Activated naive CD8-positive, alpha-beta T cell treated with anti-CD3 and anti-CD28 coated beads for 36 hours (primary cell): Measurements from ENCODE around the gene PDE6G. TPM values are rescaled to one million over a fixed set of nuclear protein-coding genes. Genes with fewer than 3 reads are reported as not detected.
A peak's percentile ranks its signal among the peaks of the same experiment; 100 is the strongest.

ENCODE experiments used
- DNase-seq: peaks from one replicate; pipeline ENCODE4 v3.0.0; 2021
- H3K27ac Mint-ChIP-seq: one replicate; pipeline ENCODE4 v1.8.0; 2022; ENCODE audit warnings: mild to moderate bottlenecking, moderate library complexity, mixed read lengths
- H3K27me3 Mint-ChIP-seq: one replicate; pipeline ENCODE4 v1.8.0; 2022; ENCODE audit warnings: mild to moderate bottlenecking, mixed read lengths
- H3K36me3 Mint-ChIP-seq: one replicate; pipeline ENCODE4 v1.8.0; 2021; ENCODE audit warnings: mild to moderate bottlenecking, mixed read lengths
- H3K4me1 Mint-ChIP-seq: one replicate; pipeline ENCODE4 v1.8.0; 2021; ENCODE audit warnings: mixed read lengths
- H3K4me3 Mint-ChIP-seq: one replicate; pipeline ENCODE4 v1.8.0; 2022; ENCODE audit warnings: mild to moderate bottlenecking, moderate library complexity, mixed read lengths
- H3K9me3 Mint-ChIP-seq: one replicate; pipeline ENCODE4 v1.8.0; 2022; ENCODE audit warnings: mixed read lengths
- total RNA-seq, 2 experiments: library from RNA; stranded (reverse); gene quantifications; one replicate each; pipeline ENCODE4 v1.2.3, GENCODE V29; 2021

The PDE6G gene
- total RNA-seq, 2 experiments from 2014 or later, result 8.6 to 9.1 TPM

DNA sequence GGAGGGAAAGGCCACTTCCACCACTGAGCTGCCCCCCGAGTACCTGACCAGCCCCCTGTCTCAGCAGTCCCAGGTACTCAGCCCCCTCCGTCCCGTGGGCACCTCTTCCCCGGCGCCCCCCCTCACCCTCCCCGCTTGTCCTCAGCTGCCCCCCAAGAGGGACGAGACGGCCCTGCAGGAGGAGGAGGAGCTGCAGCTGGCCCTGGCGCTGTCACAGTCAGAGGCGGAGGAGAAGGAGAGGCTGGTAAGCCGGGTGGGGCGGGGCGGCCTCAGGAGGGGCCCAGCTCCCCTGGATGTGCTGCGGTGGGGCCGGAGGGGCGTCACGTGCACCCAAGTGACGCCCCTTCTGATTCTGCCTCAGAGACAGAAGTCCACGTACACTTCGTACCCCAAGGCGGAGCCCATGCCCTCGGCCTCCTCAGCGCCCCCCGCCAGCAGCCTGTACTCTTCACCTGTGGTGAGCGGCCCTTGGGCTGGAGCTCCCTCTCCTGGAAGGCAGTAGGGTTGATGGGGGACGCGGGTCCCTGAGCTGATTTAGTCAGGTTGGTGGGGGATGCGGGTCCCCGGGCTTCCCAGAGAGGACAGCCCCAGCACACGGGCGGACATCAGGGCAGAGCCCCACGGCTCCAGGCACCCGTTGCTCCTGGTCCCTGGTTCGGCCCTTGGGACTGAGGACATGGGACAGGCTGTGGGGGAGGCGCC is 37.3 kb upstream of the PDE6G start:
- Mint-ChIP-seq H3K4me3 (no peak overlapping the region), H3K9me3 (no peaks in the 10 kb centered on the region), H3K4me1 (no peaks in the 10 kb centered on the region), H3K27me3 (no peaks in the 10 kb centered on the region), H3K36me3 (peaks cover 16% of the 10 kb centered on the region), H3K27ac (no peak overlapping the region)
- no peak for DNase-seq

DNA sequence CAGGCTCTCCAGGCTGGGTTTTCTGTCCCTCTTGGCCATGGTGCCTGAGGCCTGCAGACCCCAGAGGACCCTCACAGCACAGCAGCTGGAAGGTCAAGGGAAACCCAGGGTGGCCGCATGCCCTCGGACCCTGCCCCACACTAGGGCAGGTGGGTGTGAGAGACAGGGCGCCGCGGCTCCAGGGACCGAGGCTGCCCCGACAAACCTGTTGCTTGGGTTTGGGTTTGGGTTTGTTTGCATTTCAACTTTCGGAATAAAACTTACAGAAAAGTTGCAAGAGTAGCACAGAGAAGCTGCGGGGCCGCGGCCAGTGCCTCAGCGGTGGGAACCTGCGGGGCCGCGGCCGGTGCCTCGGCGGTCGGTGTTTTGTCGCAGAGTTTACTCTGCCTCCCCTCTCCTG is 35.3 kb upstream of the PDE6G start:
- Mint-ChIP-seq H3K9me3 (no peaks in the 10 kb centered on the region), H3K36me3 (peaks cover 15% of the 10 kb centered on the region), H3K4me3 (no peak overlapping the region), H3K27me3 (no peaks in the 10 kb centered on the region), H3K4me1 (no peaks in the 10 kb centered on the region), H3K27ac (no peak overlapping the region)
- no peak for DNase-seq

DNA sequence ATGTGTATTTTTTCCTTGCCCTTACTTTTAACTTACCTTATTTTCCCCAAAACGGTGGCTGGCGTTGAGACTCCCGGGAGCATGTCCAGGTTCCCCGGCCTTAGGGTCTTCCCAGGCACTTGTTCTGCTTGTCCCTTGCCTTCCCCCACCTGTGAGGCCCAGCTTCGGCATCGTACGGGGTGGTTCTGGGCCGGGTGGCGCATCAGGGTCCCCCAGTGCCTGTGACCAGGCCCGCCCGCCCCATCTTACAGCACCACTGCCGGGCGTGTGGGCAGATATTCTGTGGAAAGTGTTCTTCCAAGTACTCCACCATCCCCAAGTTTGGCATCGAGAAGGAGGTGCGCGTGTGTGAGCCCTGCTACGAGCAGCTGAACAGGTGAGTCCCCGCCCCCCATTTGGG is 34.9 kb upstream of the PDE6G start:
- peaks cover 2% of the 10 kb centered on the region for H3K4me1 Mint-ChIP-seq
- no peaks in the 10 kb centered on the region for H3K27me3 Mint-ChIP-seq
- no peak for DNase-seq
- peaks cover 18% of the 10 kb centered on the region for H3K36me3 Mint-ChIP-seq
- no peak overlapping the region for H3K27ac Mint-ChIP-seq
- H3K9me3 Mint-ChIP-seq, result no peaks in the 10 kb centered on the region
- no peak overlapping the region for H3K4me3 Mint-ChIP-seq

DNA sequence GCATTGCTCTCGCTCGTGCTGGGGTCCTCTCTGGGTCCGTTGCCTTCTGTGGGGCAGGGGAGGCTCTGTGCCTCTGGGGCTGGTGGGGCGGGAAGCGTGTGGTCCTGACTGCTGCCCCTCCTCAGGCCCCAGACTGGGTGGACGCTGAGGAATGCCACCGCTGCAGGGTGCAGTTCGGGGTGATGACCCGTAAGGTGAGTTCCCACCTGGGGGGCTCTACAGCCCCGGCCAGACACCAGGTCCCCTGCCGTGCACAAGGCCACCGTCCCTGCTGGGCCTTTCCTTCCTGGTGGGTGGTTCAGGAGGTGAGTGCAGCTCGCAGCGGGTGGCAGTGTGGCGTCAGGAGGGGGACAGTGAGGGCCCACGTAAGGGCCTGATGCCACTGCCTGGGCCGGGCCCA is 34.2 kb upstream of the PDE6G start:
- no peak overlapping the region for H3K27ac Mint-ChIP-seq
- no peak for DNase-seq
- H3K36me3 Mint-ChIP-seq, result peaks cover 19% of the 10 kb centered on the region
- no peaks in the 10 kb centered on the region for H3K9me3 Mint-ChIP-seq
- H3K4me3 Mint-ChIP-seq, result no peak overlapping the region
- H3K4me1 Mint-ChIP-seq, result peaks cover 6% of the 10 kb centered on the region
- no peaks in the 10 kb centered on the region for H3K27me3 Mint-ChIP-seq

DNA sequence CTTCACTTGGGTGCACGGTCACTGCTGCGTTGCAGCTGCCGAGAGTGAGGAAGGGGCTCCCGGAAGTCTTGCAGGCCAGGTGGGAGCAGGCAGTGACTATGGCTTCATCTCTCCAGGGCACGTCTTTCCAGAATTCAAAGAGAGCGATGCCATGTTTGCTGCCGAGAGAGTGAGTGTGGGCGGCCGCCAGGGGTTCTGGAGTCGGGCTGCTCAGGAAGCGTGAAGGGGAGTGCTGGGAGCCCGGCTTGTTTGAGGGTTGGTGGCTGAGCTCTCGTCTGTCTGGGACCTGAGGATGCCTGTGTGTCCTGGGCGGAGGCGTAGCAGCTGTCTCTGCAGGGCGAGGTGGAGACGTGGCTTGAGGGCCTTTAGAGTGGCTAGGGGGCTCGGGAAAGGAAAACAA is 33.7 kb upstream of the PDE6G start:
- peaks cover 10% of the 10 kb centered on the region for H3K4me1 Mint-ChIP-seq
- H3K36me3 Mint-ChIP-seq, result peaks cover 19% of the 10 kb centered on the region
- no peak overlapping the region for H3K27ac Mint-ChIP-seq
- H3K27me3 Mint-ChIP-seq, result no peaks in the 10 kb centered on the region
- DNase-seq, result no peak
- H3K4me3 Mint-ChIP-seq, result no peak overlapping the region
- no peaks in the 10 kb centered on the region for H3K9me3 Mint-ChIP-seq

DNA sequence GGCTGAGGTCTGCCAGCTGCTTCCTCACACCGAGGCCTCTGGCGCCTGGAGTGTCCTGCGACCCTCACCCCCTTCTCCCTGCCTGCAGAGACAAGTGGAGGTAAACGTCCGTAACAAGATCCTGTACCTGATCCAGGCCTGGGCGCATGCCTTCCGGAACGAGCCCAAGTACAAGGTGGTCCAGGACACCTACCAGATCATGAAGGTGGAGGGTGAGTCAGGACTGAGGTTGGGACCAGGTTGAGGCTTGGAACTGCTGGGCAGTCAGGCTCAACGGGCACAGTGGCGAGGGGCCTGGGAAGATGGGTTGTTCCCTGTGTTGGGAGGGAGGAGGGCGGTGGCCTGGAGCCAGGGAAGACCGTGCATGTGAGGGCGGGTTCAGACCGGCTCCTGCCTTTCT is 32.3 kb upstream of the PDE6G start:
- no peaks in the 10 kb centered on the region for H3K27me3 Mint-ChIP-seq
- peaks cover 17% of the 10 kb centered on the region for H3K4me1 Mint-ChIP-seq
- no peak for DNase-seq
- no peaks in the 10 kb centered on the region for H3K9me3 Mint-ChIP-seq
- H3K36me3 Mint-ChIP-seq, result peaks cover 25% of the 10 kb centered on the region
- H3K27ac Mint-ChIP-seq, result no peak overlapping the region
- no peak overlapping the region for H3K4me3 Mint-ChIP-seq

DNA sequence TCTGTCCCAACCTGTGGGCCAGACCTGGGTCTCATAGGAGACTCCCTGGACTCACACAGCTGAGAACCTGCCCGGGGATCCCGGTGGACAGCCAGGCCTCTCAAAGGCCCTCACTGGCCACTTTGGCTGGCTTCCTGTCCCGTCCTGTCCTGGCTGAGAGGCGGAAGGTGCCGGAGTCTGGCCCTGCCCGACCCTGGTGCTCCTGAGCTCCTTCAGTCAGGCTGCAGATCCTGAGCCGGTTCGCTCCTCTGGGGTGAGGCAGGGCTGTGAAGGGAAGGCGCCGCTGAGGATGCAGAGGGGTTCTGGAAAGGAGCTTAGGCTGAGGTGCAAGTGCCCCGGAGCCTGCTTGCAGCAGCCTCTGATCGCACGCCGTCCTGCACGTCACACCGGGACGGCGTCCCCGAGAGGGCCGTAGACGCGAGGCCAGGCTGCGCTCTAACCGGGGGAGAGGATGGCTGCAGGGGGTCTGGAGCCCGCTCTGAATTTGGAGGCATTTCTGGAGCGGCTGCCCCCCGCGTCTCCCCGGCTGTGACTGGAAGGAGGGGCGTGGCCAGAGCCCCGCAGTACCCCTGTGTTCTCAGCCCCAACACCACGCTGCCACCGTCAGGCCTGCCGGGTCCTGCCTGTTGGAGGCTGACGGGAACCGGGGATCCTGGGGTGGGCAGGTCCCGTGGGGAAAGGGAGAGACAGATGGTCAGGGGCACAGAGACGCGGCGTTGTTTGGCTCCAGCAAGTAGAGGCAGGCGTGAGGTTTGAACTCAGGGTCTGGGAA is 31.6 kb upstream of the PDE6G start:
- Mint-ChIP-seq H3K36me3 (peaks cover 25% of the 10 kb centered on the region), H3K9me3 (no peaks in the 10 kb centered on the region), H3K27ac (no peak overlapping the region), H3K27me3 (no peaks in the 10 kb centered on the region), H3K4me3 (no peak overlapping the region), H3K4me1 (peaks cover 17% of the 10 kb centered on the region)
- no peak for DNase-seq

DNA sequence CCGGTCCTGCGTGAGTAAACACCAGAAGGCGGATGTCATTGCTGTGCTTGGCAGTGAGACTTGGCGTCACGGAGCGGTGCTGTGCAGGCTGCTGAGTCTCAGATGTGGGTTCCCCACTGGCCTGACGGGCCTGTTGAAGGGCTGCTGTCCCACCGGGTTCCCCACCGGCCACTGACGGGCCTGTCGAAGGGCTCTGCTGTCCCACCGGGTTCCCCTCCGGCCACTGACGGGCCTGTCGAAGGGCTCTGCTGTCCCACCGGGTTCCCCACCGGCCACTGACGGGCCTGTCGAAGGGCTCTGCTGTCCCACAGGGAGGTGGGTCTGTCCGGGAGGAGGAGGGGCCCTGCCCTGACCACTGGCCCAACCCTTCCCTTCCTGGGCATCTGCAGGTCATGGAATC is 30.3 kb upstream of the PDE6G start:
- no peaks in the 10 kb centered on the region for H3K9me3 Mint-ChIP-seq
- no peak for DNase-seq
- H3K4me3 Mint-ChIP-seq, result no peak overlapping the region
- H3K36me3 Mint-ChIP-seq, result peaks cover 26% of the 10 kb centered on the region
- peaks cover 23% of the 10 kb centered on the region for H3K4me1 Mint-ChIP-seq
- no peaks in the 10 kb centered on the region for H3K27me3 Mint-ChIP-seq
- H3K27ac Mint-ChIP-seq, result no peak overlapping the region

DNA sequence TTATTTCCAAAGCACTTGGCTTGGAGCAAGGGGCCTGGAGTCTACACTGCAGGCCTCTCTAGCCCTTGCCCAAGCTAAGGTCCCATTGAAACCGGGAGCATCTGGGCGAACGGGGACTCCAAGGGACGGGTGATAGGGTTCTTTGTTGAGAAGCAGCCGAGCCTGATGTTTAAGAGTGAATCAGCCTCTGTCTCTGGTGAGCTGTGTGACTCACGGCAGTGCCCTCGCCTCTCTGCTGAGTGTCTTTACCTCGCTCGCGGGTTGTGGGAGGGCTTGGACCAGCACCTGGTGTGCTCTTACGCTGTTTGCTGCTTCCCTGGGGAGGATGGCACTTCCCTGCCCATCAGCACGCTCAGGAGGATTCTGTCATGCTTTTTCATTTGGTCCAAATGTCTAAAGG is 28.8 kb upstream of the PDE6G start:
- Mint-ChIP-seq H3K27ac (peak overlapping the region; percentile 83), H3K4me3 (peak overlapping the region; percentile 92), H3K27me3 (no peaks in the 10 kb centered on the region), H3K9me3 (no peaks in the 10 kb centered on the region), H3K4me1 (peaks cover 23% of the 10 kb centered on the region), H3K36me3 (peaks cover 29% of the 10 kb centered on the region)
- peak; percentile 58 for DNase-seq

DNA sequence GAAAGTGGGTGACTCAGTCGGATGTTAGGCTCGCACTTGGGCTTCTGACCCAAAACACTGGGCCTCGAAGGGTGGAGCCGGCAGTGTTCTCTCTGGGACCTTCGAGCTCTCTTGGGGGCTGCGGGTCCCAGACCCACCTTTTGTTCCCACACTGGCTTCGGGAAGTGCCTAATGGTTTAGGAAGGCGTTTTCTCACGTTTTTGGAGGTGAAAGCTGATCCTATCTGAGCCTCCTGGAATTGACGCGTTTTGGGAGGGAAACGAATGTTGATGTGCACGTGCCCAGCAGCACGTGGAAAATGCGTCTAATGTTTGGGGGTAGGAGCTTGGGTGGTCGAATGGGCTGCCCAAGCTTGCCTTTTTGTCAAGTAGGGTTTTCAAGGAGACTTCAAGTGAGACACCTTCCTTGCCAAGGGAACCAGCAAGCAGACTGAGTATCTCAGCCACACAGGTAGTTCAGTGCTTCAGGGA is 28.1 kb upstream of the PDE6G start:
- Mint-ChIP-seq H3K4me3 (peak overlapping the region; percentile 92), H3K36me3 (peaks cover 27% of the 10 kb centered on the region), H3K27me3 (no peaks in the 10 kb centered on the region), H3K4me1 (peaks cover 23% of the 10 kb centered on the region), H3K27ac (peak overlapping the region; percentile 83), H3K9me3 (no peaks in the 10 kb centered on the region)
- DNase-seq, result no peak

DNA sequence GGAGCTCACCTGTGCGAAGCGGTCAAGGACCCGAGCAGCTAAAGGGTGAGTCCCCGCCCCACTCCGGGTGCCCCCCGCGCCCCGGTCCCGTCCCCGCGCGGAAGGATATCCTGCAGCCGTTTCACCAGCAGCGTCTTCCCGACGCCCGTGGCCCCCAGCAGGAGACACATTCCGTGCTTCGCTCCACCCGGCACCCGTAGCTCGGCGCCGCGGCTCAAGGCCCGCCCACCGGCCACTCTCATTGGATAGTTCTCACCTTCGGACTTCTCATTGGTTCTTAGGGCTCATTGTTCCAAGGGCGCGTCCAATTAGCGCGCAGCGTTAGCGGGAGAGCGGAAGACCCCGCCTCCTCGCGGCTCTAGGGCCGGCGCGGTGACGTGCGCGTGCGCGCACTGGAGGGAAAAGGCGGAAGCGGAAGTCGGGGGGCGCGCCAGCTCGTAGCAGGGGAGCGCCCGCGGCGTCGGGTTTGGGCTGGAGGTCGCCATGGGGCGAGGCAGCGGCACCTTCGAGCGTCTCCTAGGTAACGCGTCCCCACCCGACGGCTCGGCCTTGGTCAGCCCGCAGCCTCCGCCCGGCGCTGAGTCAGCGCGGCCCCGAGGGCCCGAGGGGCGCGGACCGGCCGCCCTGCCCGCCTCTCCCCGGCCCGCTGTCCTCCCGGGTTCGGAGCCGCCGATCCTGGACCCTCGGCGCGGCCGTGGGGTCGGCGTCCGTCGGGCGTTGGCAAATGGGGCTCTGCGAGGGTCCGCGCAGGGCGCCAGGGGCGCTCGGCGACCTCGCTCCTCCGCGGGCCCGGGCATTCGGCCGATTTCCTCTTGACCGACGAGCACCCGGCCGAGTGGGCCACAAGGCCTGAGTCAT is 27.5 kb upstream of the PDE6G start, which contains the start of the genes ARL16 and HGS:
Gene ARL16, minus strand, starts transcription at position 214 of the 858 bp plus-strand sequence. Its CDS starts 44 bp downstream, at position 170.
Gene HGS, plus strand, starts transcription at position 428 of the 858 bp plus-strand sequence. Its CDS starts 56 bp downstream, at position 484.
- Mint-ChIP-seq H3K4me1 (peaks cover 23% of the 10 kb centered on the region), H3K4me3 (peak within 1 kb of the TSS; percentile 92), H3K27ac (peak within 1 kb of the TSS; percentile 83), H3K9me3 (no peaks in the 10 kb centered on the region), H3K27me3 (no peaks in the 10 kb centered on the region), H3K36me3 (peaks cover 23% of the 10 kb centered on the region)
- peak; percentile 98 for DNase-seq

DNA sequence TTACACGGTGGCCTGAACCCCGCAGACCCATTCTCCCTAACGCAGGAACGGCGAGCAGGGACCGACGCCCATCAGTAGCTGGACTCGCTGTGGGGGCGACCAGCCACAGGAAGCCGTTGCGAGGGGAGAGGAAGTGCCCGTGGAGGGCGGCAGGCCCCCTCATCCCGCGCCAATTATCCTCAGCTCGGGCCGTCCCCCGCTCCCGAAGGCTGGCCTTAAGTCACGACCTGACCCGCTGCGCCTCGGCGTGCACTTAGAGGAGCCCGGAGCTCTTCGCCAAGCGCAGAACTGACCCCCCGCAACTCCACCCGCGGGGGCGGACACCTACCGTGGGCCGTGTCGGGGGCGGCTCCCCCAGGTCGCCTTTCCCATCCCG is 26.9 kb upstream of the PDE6G start:
- Mint-ChIP-seq H3K4me1 (peaks cover 23% of the 10 kb centered on the region), H3K36me3 (peaks cover 21% of the 10 kb centered on the region), H3K4me3 (peak overlapping the region; percentile 90), H3K27me3 (no peaks in the 10 kb centered on the region), H3K27ac (peak overlapping the region; percentile 80), H3K9me3 (no peaks in the 10 kb centered on the region)
- no peak for DNase-seq

DNA sequence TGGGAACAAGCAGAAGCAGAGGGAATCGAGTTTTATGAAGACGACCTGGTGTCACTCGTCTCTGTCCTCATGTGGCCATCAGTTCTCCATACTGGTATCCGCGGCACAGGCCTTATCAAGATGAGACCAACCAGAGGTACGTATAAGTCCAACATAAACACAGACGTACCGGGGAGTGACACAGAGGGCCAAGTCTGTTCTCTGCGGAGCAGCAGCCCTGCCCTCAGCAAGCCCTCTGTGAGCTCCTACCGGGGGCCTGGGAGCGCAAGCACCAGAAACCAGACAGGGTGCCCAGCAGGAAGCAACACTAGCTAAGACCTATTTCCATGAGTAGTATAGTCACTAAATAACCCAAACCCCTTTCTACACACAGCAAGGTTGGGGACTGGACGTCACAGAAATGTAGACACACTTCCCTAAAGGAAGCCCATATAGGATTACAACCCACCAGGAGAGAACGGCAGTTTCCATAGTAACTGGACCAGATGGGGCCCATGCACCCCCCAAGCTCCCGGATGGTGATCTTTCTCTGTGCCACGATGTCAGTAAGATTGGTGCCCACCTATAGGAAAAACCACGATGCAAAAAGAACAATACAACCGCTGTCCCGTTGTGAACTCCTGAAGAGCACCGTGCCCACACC is 26.3 kb upstream of the PDE6G start:
- H3K4me1 Mint-ChIP-seq, result peaks cover 23% of the 10 kb centered on the region
- no peaks in the 10 kb centered on the region for H3K9me3 Mint-ChIP-seq
- peak overlapping the region; percentile 90 for H3K4me3 Mint-ChIP-seq
- peak overlapping the region; percentile 80 for H3K27ac Mint-ChIP-seq
- no peaks in the 10 kb centered on the region for H3K27me3 Mint-ChIP-seq
- H3K36me3 Mint-ChIP-seq, result peaks cover 18% of the 10 kb centered on the region
- no peak for DNase-seq

DNA sequence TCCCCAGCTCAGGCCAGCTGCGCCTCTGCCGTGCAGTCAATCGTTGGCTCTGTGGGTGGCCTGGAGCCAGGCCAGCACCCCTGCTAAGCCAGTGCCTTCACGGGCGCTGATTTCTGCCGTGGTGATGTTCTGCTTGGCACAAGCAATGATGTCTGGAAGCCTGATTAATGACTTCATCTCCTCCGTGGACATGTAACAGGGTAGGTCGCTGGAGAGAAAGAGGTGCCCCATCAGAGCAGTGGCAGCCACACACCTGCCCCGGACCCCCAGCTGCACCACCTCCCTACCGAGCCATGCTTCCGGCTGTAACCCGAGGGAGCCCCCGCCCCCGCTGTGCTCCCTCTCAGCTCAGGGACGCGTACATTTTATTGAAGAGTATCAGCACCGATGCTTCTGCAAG is 25.3 kb upstream of the PDE6G start:
- DNase-seq, result no peak
- H3K27ac Mint-ChIP-seq, result no peak overlapping the region
- H3K4me1 Mint-ChIP-seq, result peaks cover 23% of the 10 kb centered on the region
- no peaks in the 10 kb centered on the region for H3K27me3 Mint-ChIP-seq
- no peaks in the 10 kb centered on the region for H3K9me3 Mint-ChIP-seq
- H3K4me3 Mint-ChIP-seq, result peak overlapping the region; percentile 90
- H3K36me3 Mint-ChIP-seq, result peaks cover 14% of the 10 kb centered on the region
